Left renal pelvis (tissue), 4 donors: Measurements from ENCODE around the gene VSIG10L2. TPM values are rescaled to one million over a fixed set of nuclear protein-coding genes. Genes with fewer than 3 reads are reported as not detected.
"Not testable (repeated sequence)": the region's sequence is repeated elsewhere in the genome, so short reads cannot be mapped to it uniquely, and the experiment has no call there.

Experiments used
- DNase-seq, 4 donors: peaks; one replicate each; pipeline ENCODE4 v3.0.0-alpha.2; 2013; ENCODE audit warnings: low read depth in 4 of 4, low spot score in 3 of 4
- polyA plus RNA-seq, 4 donors: library from polyadenylated mRNA; unstranded; fragments of 120-200 nt; gene quantifications; one replicate each; pipeline ENCODE4 v1.2.1, GENCODE V29; 2013; ENCODE audit not compliant: insufficient read length in 4 of 4

VSIG10L2 gene
- polyA plus RNA-seq, 4 donors: 0.53 TPM; not detected in 3

- DNase-seq: no peak
Observed at GRCh38 chr11:125957618-125958332, 11.9 kb downstream of the VSIG10L2 start.

- DNase-seq: no peak
Observed at GRCh38 chr11:125958872-125959400, 13.1 kb downstream of the VSIG10L2 start.

GRCh38 chr11:125959511-125959910 lies 13.7 kb downstream of the VSIG10L2 start:
- DNase-seq: no peak

- no peak for DNase-seq
Observed at GRCh38 chr11:125959931-125960330, 14.1 kb downstream of the VSIG10L2 start.

- no peak for DNase-seq
Observed at GRCh38 chr11:125960771-125961170, 14.9 kb downstream of the VSIG10L2 start.

GRCh38 chr11:125967515-125967914 lies 21.7 kb downstream of the VSIG10L2 start:
- no peak for DNase-seq

- DNase-seq: no peak
Observed at GRCh38 chr11:125968354-125968753, 22.5 kb downstream of the VSIG10L2 start.

GRCh38 chr11:125971618-125972017 lies 25.8 kb downstream of the VSIG10L2 start:
- DNase-seq: no peak

GRCh38 chr11:125974284-125974683 lies 28.4 kb downstream of the VSIG10L2 start:
- no peak for DNase-seq

GRCh38 chr11:125975634-125976033 lies 29.8 kb downstream of the VSIG10L2 start:
- no peak for DNase-seq

GRCh38 chr11:125976156-125976555 lies 30.3 kb downstream of the VSIG10L2 start:
- DNase-seq: no peak

- no peak for DNase-seq
Observed at GRCh38 chr11:125977333-125977732, 31.5 kb downstream of the VSIG10L2 start.

GRCh38 chr11:125978181-125978716 lies 32.4 kb downstream of the VSIG10L2 start:
- DNase-seq: no peak

- DNase-seq: no peak
Observed at GRCh38 chr11:125978778-125979407, 33.0 kb downstream of the VSIG10L2 start.

GRCh38 chr11:125979511-125979910 lies 33.7 kb downstream of the VSIG10L2 start:
- no peak for DNase-seq

- DNase-seq: no peak
Observed at GRCh38 chr11:125980436-125980835, 34.6 kb downstream of the VSIG10L2 start.

GRCh38 chr11:125982348-125982730 lies 36.5 kb downstream of the VSIG10L2 start:
- no peak for DNase-seq

- not testable (repeated sequence) for DNase-seq
Observed at GRCh38 chr11:125985956-125986355, 40.1 kb downstream of the VSIG10L2 start.

GRCh38 chr11:125987066-125987641 lies 41.3 kb downstream of the VSIG10L2 start:
- no peak for DNase-seq

- DNase-seq: no peak
Observed at GRCh38 chr11:125990244-125990643, 44.4 kb downstream of the VSIG10L2 start.

GRCh38 chr11:125992893-125993292 lies 47.0 kb downstream of the VSIG10L2 start:
- DNase-seq: no peak
